Adrenal gland (tissue), 12 donors: ENCODE results near the gene MAGEB17. TPM values are rescaled to one million over a fixed set of nuclear protein-coding genes. Genes with fewer than 3 reads are reported as not detected.

Experiments used
- DNase-seq, 7 donors: peaks; one replicate each; pipeline ENCODE4 v3.0.0-alpha.2; 2019 to 2020
- H3K27ac ChIP-seq, 5 donors: fragments of 200-600 bp; sonication (generic) in 4 of 5; 1 replicate in 3 of 5; 2 replicates in 2 of 5; pipeline versions ENCODE4 v1.5.1 to v1.8.0; 2016 to 2020; ENCODE audit warnings: mild to moderate bottlenecking in 1 of 5
- H3K27me3 ChIP-seq: fragments of 200-600 bp; 2 replicates; pipeline ENCODE4 v1.8.0; 2021
- H3K36me3 ChIP-seq, 2 donors: fragments of 200-600 bp; replicated peaks in 1 of 2; 1 replicate in 1 of 2; 2 replicates in 1 of 2; pipeline versions ENCODE4 v1.5.1 to v1.8.0; 2018 to 2022
- H3K4me1 ChIP-seq, 2 donors: fragments of 200-600 bp; replicated peaks in 1 of 2; 1 replicate in 1 of 2; 2 replicates in 1 of 2; pipeline versions ENCODE4 v1.5.1 to v1.8.0; 2018 to 2021
- H3K4me3 ChIP-seq, 4 donors: fragments of 200-600 bp; sonication (generic) in 3 of 4; one replicate each; pipeline ENCODE4 v1.5.1; 2016 to 2018
- H3K9me3 ChIP-seq, 3 donors: fragments of 200-600 bp; sonication (generic) in 1 of 3; replicated peaks in 1 of 3; 1 replicate in 2 of 3; 2 replicates in 1 of 3; pipeline versions ENCODE4 v1.5.1 to v1.8.0; 2016 to 2021
- POLR2A ChIP-seq, 2 donors: fragments of 450-650 bp; IDR thresholded peaks; one replicate each; pipeline ENCODE4 v1.6.1; 2017; ENCODE audit warnings: antibody characterized with exemption in 2 of 2, mild to moderate bottlenecking in 2 of 2, moderate library complexity in 1 of 2
- WGBS, 4 donors: extraction: QIAGEN DNeasy Blood & Tissue Kit in 2 of 4; methylation state at CpG; one replicate each; pipeline versions ENCODE4 v1.1.5 to v1.1.7; 2013 to 2017; 5-methylcytosine and 5-hydroxymethylcytosine counted together
- intact Hi-C, 2 donors: fragments of 100-400 bp; cut with DNase I; formaldehyde crosslinking; loops; one replicate each; pipeline versions ENCODE4 v1.14.1 to v1.15.0; 2022 to 2023
- polyA plus RNA-seq, 3 donors: library from polyadenylated mRNA; stranded (reverse); fragments of 200-250 nt in 2 of 3; fragments of 350-450 nt in 1 of 3; fragmentation: Illumina TruSeq in 1 of 3; extraction: RNeasy Lipid Tissue Mini Kit (QIAGEN cat#74804) in 1 of 3; gene quantifications; one replicate each; pipeline ENCODE4 v1.2.3, GENCODE V29; 2013 to 2014
- total RNA-seq, 9 donors: library from RNA; depleted of rRNA in 4 of 9; stranded (reverse); fragments of >200 nt in 4 of 9; fragments of 120-200 nt in 1 of 9; fragmentation: NEBNext Ultra II Directional in 1 of 9; extraction: Animal tissue kit (Norgen Biotek cat#: 25700) in 1 of 9; gene quantifications; one replicate each; pipeline versions ENCODE4 v1.1.0 to v1.2.4, GENCODE V29; 2013 to 2023
- TF ChIP-seq, protein P1 (sequence below), 6 experiments: fragments of 450-650 bp in 4 of 6; fragments of 200-600 bp in 2 of 6; sonication (generic) in 1 of 6; IDR thresholded peaks; 1 replicate in 5 of 6; 2 replicates in 1 of 6; pipeline versions ENCODE4 v1.5.1 to v1.8.0; 2016 to 2021; ENCODE audit warnings: antibody characterized with exemption in 6 of 6, mild to moderate bottlenecking in 2 of 6, moderate library complexity in 1 of 6
- donor health status: healthy with polysubstance abuse.
- donor health status: Bipolar disorder and iron deficiency.
- donor health status: DM: yes; HTN: yes; CAD: no.
- donor health status: DM: no; HTN: no; CAD: no.
- donor health status: DM: no; HTN: no; CAD: no.
- donor health status: DM: yes; HTN: yes; CAD: no.

MAGEB17 gene
- total and polyA plus RNA-seq, 12 donors, result 0.06 to 0.32 (median 0.07) TPM; not detected in 9

DNA sequence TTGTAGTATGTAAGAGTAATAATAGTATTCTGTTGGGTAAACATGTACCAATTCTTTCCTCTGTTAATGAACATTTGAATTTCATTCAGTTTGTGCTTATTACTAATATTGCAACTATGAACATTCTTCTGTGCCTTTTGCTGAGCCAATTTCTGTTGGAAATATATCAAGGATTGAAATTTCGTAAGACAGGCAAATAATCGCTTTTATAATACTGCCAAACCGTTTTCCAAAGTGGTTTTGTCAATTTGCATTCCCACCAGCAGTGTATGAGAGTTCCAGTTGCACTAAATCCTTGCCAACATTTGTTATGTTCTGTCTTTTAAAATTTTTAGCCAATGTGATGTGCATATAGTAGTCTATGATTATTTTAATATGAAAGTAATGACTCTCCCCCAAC is 38.6 kb downstream of the MAGEB17 start:
- intact Hi-C loops, result no loop called here
- no peak for DNase-seq
- H3K27ac ChIP-seq, result no peak overlapping the region
- H3K4me3 ChIP-seq, result no peak overlapping the region
- H3K36me3 ChIP-seq, result no peaks in the 10 kb centered on the region
- no peak for TF ChIP-seq POLR2A (IDR thresholded peaks at IDR 0.05)
- TF ChIP-seq, protein P1, sequence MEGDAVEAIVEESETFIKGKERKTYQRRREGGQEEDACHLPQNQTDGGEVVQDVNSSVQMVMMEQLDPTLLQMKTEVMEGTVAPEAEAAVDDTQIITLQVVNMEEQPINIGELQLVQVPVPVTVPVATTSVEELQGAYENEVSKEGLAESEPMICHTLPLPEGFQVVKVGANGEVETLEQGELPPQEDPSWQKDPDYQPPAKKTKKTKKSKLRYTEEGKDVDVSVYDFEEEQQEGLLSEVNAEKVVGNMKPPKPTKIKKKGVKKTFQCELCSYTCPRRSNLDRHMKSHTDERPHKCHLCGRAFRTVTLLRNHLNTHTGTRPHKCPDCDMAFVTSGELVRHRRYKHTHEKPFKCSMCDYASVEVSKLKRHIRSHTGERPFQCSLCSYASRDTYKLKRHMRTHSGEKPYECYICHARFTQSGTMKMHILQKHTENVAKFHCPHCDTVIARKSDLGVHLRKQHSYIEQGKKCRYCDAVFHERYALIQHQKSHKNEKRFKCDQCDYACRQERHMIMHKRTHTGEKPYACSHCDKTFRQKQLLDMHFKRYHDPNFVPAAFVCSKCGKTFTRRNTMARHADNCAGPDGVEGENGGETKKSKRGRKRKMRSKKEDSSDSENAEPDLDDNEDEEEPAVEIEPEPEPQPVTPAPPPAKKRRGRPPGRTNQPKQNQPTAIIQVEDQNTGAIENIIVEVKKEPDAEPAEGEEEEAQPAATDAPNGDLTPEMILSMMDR (IDR thresholded peaks at IDR 0.05), result no peak
- H3K9me3 ChIP-seq, result no peaks in the 10 kb centered on the region
- 28 to 57% (median 46%) methylated on average over 3 of the region's 3 CpGs for WGBS, 4 donors
- H3K27me3 ChIP-seq, result no peaks in the 10 kb centered on the region
- no peaks in the 10 kb centered on the region for H3K4me1 ChIP-seq

GRCh38 chrX:16207634-16208033 is 40.4 kb downstream of the MAGEB17 start:
- Histone ChIP-seq H3K27ac (no peak overlapping the region), H3K4me3 (no peak overlapping the region), H3K4me1 (no peaks in the 10 kb centered on the region), H3K27me3 (no peaks in the 10 kb centered on the region), H3K36me3 (no peaks in the 10 kb centered on the region), H3K9me3 (no peaks in the 10 kb centered on the region)
- WGBS, 4 donors, result 61 to 89% (median 76%) methylated on average over 1 of the region's 1 CpG
- no peak for DNase-seq
- intact Hi-C loops, result no loop called here
- no peak for TF ChIP-seq POLR2A (IDR thresholded peaks at IDR 0.05)
- TF ChIP-seq, protein P1 (IDR thresholded peaks at IDR 0.05), result no peak

DNA sequence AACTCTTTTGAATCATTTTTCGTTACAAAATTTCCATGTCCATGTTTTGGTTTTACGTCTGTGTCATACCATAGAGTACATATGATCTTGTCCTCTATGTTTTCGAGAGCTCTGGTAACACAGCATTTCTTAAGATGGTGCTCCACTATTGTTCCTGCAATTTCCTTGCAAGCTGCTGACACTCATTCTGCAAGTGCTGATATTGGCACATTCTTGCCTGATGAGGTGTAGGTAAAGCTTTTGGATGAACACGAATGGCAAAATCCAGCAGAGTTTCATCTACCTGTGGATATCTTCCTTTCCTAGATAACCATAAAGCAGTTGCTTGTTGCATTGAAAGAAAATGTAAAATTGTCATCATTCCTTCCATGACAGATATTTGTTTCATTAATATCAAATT is 41.3 kb downstream of the MAGEB17 start:
- H3K27ac ChIP-seq, result no peak overlapping the region
- H3K36me3 ChIP-seq, result no peaks in the 10 kb centered on the region
- H3K4me3 ChIP-seq, result no peak overlapping the region
- TF ChIP-seq, protein P1 (IDR thresholded peaks at IDR 0.05), result no peak
- no peak for TF ChIP-seq POLR2A (IDR thresholded peaks at IDR 0.05)
- DNase-seq, result no peak
- H3K9me3 ChIP-seq, result no peaks in the 10 kb centered on the region
- 68 to 89% (median 78%) methylated on average over 4 of the region's 4 CpGs for WGBS, 4 donors
- no peaks in the 10 kb centered on the region for H3K27me3 ChIP-seq
- intact Hi-C loops, result no loop called here
- no peaks in the 10 kb centered on the region for H3K4me1 ChIP-seq

GRCh38 chrX:16210061-16210460 is 42.8 kb downstream of the MAGEB17 start:
- intact Hi-C loops, result no loop called here
- peaks cover 2% of the 10 kb centered on the region for H3K27me3 ChIP-seq
- no peaks in the 10 kb centered on the region for H3K4me1 ChIP-seq
- H3K9me3 ChIP-seq, result no peaks in the 10 kb centered on the region
- DNase-seq, result no peak
- 79 to 89% (median 87%) methylated on average over 3 of the region's 3 CpGs for WGBS, 4 donors
- no peak for TF ChIP-seq POLR2A (IDR thresholded peaks at IDR 0.05)
- TF ChIP-seq, protein P1 (IDR thresholded peaks at IDR 0.05), result no peak
- no peaks in the 10 kb centered on the region for H3K36me3 ChIP-seq
- no peak overlapping the region for H3K4me3 ChIP-seq
- H3K27ac ChIP-seq, result no peak overlapping the region
